GM12873 (cell line): ENCODE data around the gene AP2A1.

Experiments used
- CTCF ChIP-seq: IDR thresholded peaks from 2 replicates; pipeline ENCODE4 v1.5.1; 2012; ENCODE audit warnings: low read depth, mild to moderate bottlenecking, moderate library complexity, low read length, control low read depth; ENCODE audit not compliant: insufficient read depth; ENCODE audit errors: missing control alignments

Gene AP2A1

GRCh38 chr19:49809160-49809940 is 42.5 kb downstream of the AP2A1 start:
- TF ChIP-seq CTCF: peak; percentile 3

- TF ChIP-seq CTCF: no peak
These were observed 43.2 kb downstream of the AP2A1 start for GRCh38 chr19:49809941-49810389.

- no peak for TF ChIP-seq CTCF
These were observed 44.5 kb downstream of the AP2A1 start for GRCh38 chr19:49811328-49811727.

GRCh38 chr19:49812452-49812996 is 45.7 kb downstream of the AP2A1 start:
- TF ChIP-seq CTCF: no peak

- TF ChIP-seq CTCF: peak; percentile 18
These were observed 46.4 kb downstream of the AP2A1 start, which contains the start of gene FUZ for GRCh38 chr19:49812997-49813861. Gene FUZ (minus strand): TSS chr19:49813292. CDS start chr19:49813106, 186 bp downstream.

- no peak for TF ChIP-seq CTCF
These were observed 47.2 kb downstream of the AP2A1 start for GRCh38 chr19:49814010-49814409.

- no peak for TF ChIP-seq CTCF
These were observed 49.8 kb downstream of the AP2A1 start for GRCh38 chr19:49816590-49816989.
